ENCODE measurements around the gene IQCK. TPM values are rescaled to one million over a fixed set of nuclear protein-coding genes. Genes with fewer than 3 reads are reported as not detected.

The IQCK gene
- total and polyA plus RNA-seq, 2 experiments from 2014 or later = 7.2 to 11.8 TPM

DNA sequence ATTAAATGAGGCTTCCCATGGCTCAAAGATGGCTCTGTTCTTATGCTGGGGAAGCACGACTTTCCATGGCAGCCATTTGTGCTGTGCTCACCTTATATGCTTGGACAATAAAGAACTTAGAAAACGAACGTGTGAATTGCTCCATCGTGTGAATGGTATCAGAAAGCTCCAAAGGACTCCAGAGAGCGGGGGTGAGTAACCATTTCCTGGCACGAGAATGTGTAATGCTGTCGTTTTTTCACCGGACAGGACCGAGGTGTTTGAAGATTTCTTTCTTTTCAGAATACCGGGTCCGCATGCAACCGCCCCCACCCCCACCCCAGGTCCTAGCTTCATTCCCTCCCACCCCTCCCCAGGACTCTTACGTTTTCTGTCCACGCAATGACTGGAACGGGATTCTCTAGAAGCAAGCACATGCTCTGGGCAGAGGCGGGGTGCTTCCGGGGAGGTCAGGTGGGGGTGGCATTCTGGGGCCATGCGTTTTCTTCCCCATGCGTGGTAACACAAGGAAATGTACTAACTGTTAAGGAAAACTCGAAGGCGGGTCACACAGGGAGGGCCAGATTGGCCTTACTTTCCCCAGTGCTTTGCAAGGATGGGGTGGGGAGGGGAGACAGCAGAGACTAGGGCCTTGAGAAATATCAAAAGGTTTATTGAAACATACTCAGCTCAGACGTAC is 140.4 kb downstream of the IQCK start:
- Histone ChIP-seq H3K27me3 (no peaks in the 10 kb centered on the region), H4K20me1 (ENCODE audit: insufficient read depth, poor library complexity, severe bottlenecking) (no peaks in the 10 kb centered on the region), H3K4me2 (no peak overlapping the region), H3K27ac (no peak overlapping the region), H3K36me3 (replicated peaks; ENCODE audit: insufficient read depth, low read depth) (no peaks in the 10 kb centered on the region), H2AFZ (no peak overlapping the region), H3K9me3 (ENCODE audit: low read depth) (no peaks in the 10 kb centered on the region), H3K4me3 (no peak overlapping the region), H3K4me1 (ENCODE audit: insufficient read depth) (no peaks in the 10 kb centered on the region), H3K9me2 (replicated peaks; ENCODE audit: insufficient read depth) (no peaks in the 10 kb centered on the region), H3K79me2 (no peaks in the 10 kb centered on the region)
- TF ChIP-seq, protein P1, sequence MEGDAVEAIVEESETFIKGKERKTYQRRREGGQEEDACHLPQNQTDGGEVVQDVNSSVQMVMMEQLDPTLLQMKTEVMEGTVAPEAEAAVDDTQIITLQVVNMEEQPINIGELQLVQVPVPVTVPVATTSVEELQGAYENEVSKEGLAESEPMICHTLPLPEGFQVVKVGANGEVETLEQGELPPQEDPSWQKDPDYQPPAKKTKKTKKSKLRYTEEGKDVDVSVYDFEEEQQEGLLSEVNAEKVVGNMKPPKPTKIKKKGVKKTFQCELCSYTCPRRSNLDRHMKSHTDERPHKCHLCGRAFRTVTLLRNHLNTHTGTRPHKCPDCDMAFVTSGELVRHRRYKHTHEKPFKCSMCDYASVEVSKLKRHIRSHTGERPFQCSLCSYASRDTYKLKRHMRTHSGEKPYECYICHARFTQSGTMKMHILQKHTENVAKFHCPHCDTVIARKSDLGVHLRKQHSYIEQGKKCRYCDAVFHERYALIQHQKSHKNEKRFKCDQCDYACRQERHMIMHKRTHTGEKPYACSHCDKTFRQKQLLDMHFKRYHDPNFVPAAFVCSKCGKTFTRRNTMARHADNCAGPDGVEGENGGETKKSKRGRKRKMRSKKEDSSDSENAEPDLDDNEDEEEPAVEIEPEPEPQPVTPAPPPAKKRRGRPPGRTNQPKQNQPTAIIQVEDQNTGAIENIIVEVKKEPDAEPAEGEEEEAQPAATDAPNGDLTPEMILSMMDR (IDR thresholded peaks at IDR 0.05; ENCODE audit: poor library complexity) = no peak
- TF ChIP-seq EZH2 (IDR thresholded peaks at IDR 0.05; ENCODE audit: borderline replicate concordance) (no peak), EZH2phosphoT487 (IDR thresholded peaks at IDR 0.05; ENCODE audit: low read depth, severe bottlenecking, unreplicated experiment) (no peak)
- DNase-seq (ENCODE audit: low spot score) = no peak
- 85% methylated on average over 21 of the region's 22 CpGs for WGBS (ENCODE audit: low lambda C conversion rate, missing lambda C conversion rate)

DNA sequence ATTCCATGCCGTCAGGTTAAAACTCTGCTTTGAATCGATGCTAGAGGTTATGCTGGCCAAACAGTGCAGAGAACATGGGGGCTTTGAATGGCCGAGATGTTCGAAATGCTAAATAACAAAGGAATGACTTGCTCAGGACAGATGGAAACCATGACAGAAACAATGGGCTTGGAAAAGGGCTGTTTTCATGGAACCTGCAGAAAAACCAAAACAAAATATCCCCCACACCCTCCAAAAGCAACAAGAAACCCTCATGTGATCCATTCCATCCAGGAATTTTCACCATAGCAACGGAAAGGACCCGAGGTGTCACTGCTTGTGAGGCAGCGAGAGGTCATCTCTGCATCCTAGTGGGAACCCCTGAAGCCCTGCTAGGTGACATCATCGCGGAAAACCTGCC is 141.1 kb downstream of the IQCK start:
- no peaks in the 10 kb centered on the region for H4K20me1 ChIP-seq (ENCODE audit: insufficient read depth, poor library complexity, severe bottlenecking)
- no peak overlapping the region for H2AFZ ChIP-seq
- H3K9me2 ChIP-seq (replicated peaks; ENCODE audit: insufficient read depth) = no peaks in the 10 kb centered on the region
- WGBS (ENCODE audit: low lambda C conversion rate, missing lambda C conversion rate) = 97% methylated on average over 9 of the region's 9 CpGs
- H3K36me3 ChIP-seq (replicated peaks; ENCODE audit: insufficient read depth, low read depth) = no peaks in the 10 kb centered on the region
- H3K27me3 ChIP-seq = no peaks in the 10 kb centered on the region
- no peaks in the 10 kb centered on the region for H3K9me3 ChIP-seq (ENCODE audit: low read depth)
- no peaks in the 10 kb centered on the region for H3K4me1 ChIP-seq (ENCODE audit: insufficient read depth)
- TF ChIP-seq, protein P1 (IDR thresholded peaks at IDR 0.05; ENCODE audit: poor library complexity) = no peak
- TF ChIP-seq EZH2phosphoT487 (IDR thresholded peaks at IDR 0.05; ENCODE audit: low read depth, severe bottlenecking, unreplicated experiment) (no peak), EZH2 (IDR thresholded peaks at IDR 0.05; ENCODE audit: borderline replicate concordance) (no peak)
- H3K79me2 ChIP-seq = no peaks in the 10 kb centered on the region
- DNase-seq (ENCODE audit: low spot score) = no peak
- no peak overlapping the region for H3K27ac ChIP-seq
- H3K4me3 ChIP-seq = no peak overlapping the region
- H3K4me2 ChIP-seq = no peak overlapping the region

DNA sequence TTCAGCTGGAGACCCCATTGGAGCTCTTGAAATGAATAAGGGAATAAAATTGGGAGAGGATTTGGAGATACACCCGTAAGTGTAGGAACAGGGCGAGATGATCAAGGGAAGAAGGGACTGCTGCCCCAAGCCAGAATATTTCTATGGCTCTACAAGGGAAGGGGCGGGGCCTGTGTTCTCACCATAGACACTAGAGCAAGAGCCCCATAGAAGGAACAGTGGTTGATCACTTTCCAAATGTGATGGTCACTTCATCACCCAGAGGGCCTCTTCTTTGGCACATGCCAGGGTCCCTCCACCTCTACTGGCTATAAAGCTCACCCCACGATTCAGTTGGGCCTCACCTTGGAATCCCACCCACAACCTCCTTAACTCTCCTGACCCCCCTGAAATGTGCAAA is 141.5 kb downstream of the IQCK start:
- no peaks in the 10 kb centered on the region for H3K27me3 ChIP-seq
- no peaks in the 10 kb centered on the region for H4K20me1 ChIP-seq (ENCODE audit: insufficient read depth, poor library complexity, severe bottlenecking)
- no peak overlapping the region for H3K4me2 ChIP-seq
- H3K27ac ChIP-seq = peak overlapping the region; percentile 65
- WGBS (ENCODE audit: low lambda C conversion rate, missing lambda C conversion rate) = 96% methylated on average over 4 of the region's 4 CpGs
- no peaks in the 10 kb centered on the region for H3K36me3 ChIP-seq (replicated peaks; ENCODE audit: insufficient read depth, low read depth)
- TF ChIP-seq, protein P1 (IDR thresholded peaks at IDR 0.05; ENCODE audit: poor library complexity) = no peak
- no peak for TF ChIP-seq EZH2 (IDR thresholded peaks at IDR 0.05; ENCODE audit: borderline replicate concordance)
- TF ChIP-seq EZH2phosphoT487 (IDR thresholded peaks at IDR 0.05; ENCODE audit: low read depth, severe bottlenecking, unreplicated experiment) = no peak
- no peak for DNase-seq (ENCODE audit: low spot score)
- H3K79me2 ChIP-seq = no peaks in the 10 kb centered on the region
- H3K9me2 ChIP-seq (replicated peaks; ENCODE audit: insufficient read depth) = no peaks in the 10 kb centered on the region
- no peaks in the 10 kb centered on the region for H3K4me1 ChIP-seq (ENCODE audit: insufficient read depth)
- H3K9me3 ChIP-seq (ENCODE audit: low read depth) = no peaks in the 10 kb centered on the region
- H2AFZ ChIP-seq = no peak overlapping the region
- H3K4me3 ChIP-seq = no peak overlapping the region

Data from hepatocyte (in vitro differentiated cells).